HG02763 (cell line): ENCODE measurements around the gene TEDC2.
A peak's percentile ranks its signal among the peaks of the same experiment; 100 is the strongest.

Experiments
- ATAC-seq: cut with Tn5 transposase; IDR thresholded peaks from one replicate; pipeline ENCODE4 v1.9.1; 2021; ENCODE audit warnings: mild to moderate bottlenecking, moderate library complexity; ENCODE audit not compliant: unreplicated experiment

The TEDC2 gene

GRCh38 chr16:2490190-2491105 is 30.5 kb downstream of the TEDC2 start:
- ATAC-seq = no peak

GRCh38 chr16:2492292-2492691 is 32.4 kb downstream of the TEDC2 start:
- ATAC-seq = no peak

- ATAC-seq = no peak
Measured at GRCh38 chr16:2493605-2494004, 33.7 kb downstream of the TEDC2 start.

GRCh38 chr16:2494616-2495015 is 34.7 kb downstream of the TEDC2 start:
- ATAC-seq = no peak

GRCh38 chr16:2495041-2495440 is 35.1 kb downstream of the TEDC2 start:
- ATAC-seq = no peak

GRCh38 chr16:2496223-2497115 is 36.6 kb downstream of the TEDC2 start:
- no peak for ATAC-seq

GRCh38 chr16:2497116-2497630 is 37.3 kb downstream of the TEDC2 start:
- no peak for ATAC-seq

GRCh38 chr16:2497695-2498484 is 38.0 kb downstream of the TEDC2 start:
- ATAC-seq = no peak

- ATAC-seq = no peak
Measured at GRCh38 chr16:2498531-2499253, 38.8 kb downstream of the TEDC2 start.

GRCh38 chr16:2499454-2499853 is 39.5 kb downstream of the TEDC2 start:
- ATAC-seq = no peak

GRCh38 chr16:2499890-2500429 is 40.1 kb downstream of the TEDC2 start:
- no peak for ATAC-seq

GRCh38 chr16:2500430-2500917 is 40.6 kb downstream of the TEDC2 start:
- ATAC-seq = no peak

- ATAC-seq = peak; percentile 63
Measured at GRCh38 chr16:2500918-2501750, 41.2 kb downstream of the TEDC2 start.

GRCh38 chr16:2501946-2502895 is 42.3 kb downstream of the TEDC2 start:
- ATAC-seq = no peak

- no peak for ATAC-seq
Measured at GRCh38 chr16:2505695-2506094, 45.8 kb downstream of the TEDC2 start.

GRCh38 chr16:2507052-2507659 is 47.2 kb downstream of the TEDC2 start:
- ATAC-seq = no peak

- no peak for ATAC-seq
Measured at GRCh38 chr16:2507665-2508064, 47.8 kb downstream of the TEDC2 start.
